Esophagus muscularis mucosa (tissue), 4 donors: ENCODE results near the gene TDRD7. TPM values are rescaled to one million over a fixed set of nuclear protein-coding genes. Genes with fewer than 3 reads are reported as not detected.
A peak's percentile ranks its signal among the peaks of the same experiment; 100 is the strongest.

ENCODE experiments used
- DNase-seq: peaks from one replicate; pipeline ENCODE4 v3.0.0-alpha.2; 2017; ENCODE audit errors: extremely low spot score
- H3K27ac ChIP-seq, 4 donors: fragments of 200-600 bp; sonication (generic); replicated peaks in 1 of 4; 1 replicate in 3 of 4; 2 replicates in 1 of 4; pipeline ENCODE4 v1.5.1; 2016 to 2019; ENCODE audit warnings: mild to moderate bottlenecking in 1 of 4
- H3K27me3 ChIP-seq, 4 donors: fragments of 200-600 bp; sonication (generic); one replicate each; pipeline versions ENCODE4 v1.5.1 to v1.6.0; 2016 to 2019
- H3K36me3 ChIP-seq, 4 donors: fragments of 200-600 bp; sonication (generic); one replicate each; pipeline ENCODE4 v1.5.1; 2016 to 2019
- H3K4me1 ChIP-seq, 4 donors: fragments of 200-600 bp; sonication (generic); one replicate each; pipeline ENCODE4 v1.5.1; 2016 to 2019
- H3K4me3 ChIP-seq, 4 donors: fragments of 200-600 bp; sonication (generic); 1 replicate in 2 of 4; 2 replicates in 2 of 4; pipeline ENCODE4 v1.5.1; 2016 to 2019; ENCODE audit warnings: mild to moderate bottlenecking in 4 of 4, moderate library complexity in 1 of 4
- H3K9me3 ChIP-seq, 4 donors: fragments of 200-600 bp; sonication (generic); 1 replicate in 3 of 4; 2 replicates in 1 of 4; pipeline ENCODE4 v1.5.1; 2016 to 2019
- CTCF ChIP-seq, 3 experiments: fragments of 200-600 bp in 2 of 3; fragments of 450-650 bp in 1 of 3; sonication (generic) in 2 of 3; IDR thresholded peaks; one replicate each; pipeline ENCODE4 v1.5.1; 2017 to 2019; ENCODE audit warnings: antibody characterized with exemption in 3 of 3, mild to moderate bottlenecking in 2 of 3, moderate library complexity in 1 of 3
- EP300 ChIP-seq: sonication (generic); formaldehyde crosslinking; IDR thresholded peaks from one replicate; pipeline ENCODE4 v1.6.1; 2017; ENCODE audit warnings: antibody characterized with exemption
- POLR2A ChIP-seq: fragments of 450-650 bp; IDR thresholded peaks from one replicate; pipeline ENCODE4 v1.6.1; 2017; ENCODE audit warnings: antibody characterized with exemption, moderate library complexity, mild to moderate bottlenecking, low read depth
- POLR2AphosphoS5 ChIP-seq, 2 donors: sonication (generic); formaldehyde crosslinking; IDR thresholded peaks; one replicate each; pipeline ENCODE4 v1.6.1; 2017; ENCODE audit warnings: antibody characterized with exemption in 2 of 2
- WGBS: methylation state at CpG from one replicate; pipeline ENCODE4 v1.1.5; 2018; 5-methylcytosine and 5-hydroxymethylcytosine counted together
- intact Hi-C: fragments of 100-400 bp; cut with DNase I; formaldehyde crosslinking; loops from one replicate; pipeline ENCODE4 v1.15.1; 2023
- total RNA-seq, 4 donors: library from RNA; depleted of rRNA; stranded (reverse); fragments of >200 nt; gene quantifications; one replicate each; pipeline versions ENCODE4 v1.1.0 to v1.2.1, GENCODE V29; 2016

The TDRD7 gene
- total RNA-seq, 4 donors from 2014 or later, result 15.4 to 22.9 (median 16.4) TPM

DNA sequence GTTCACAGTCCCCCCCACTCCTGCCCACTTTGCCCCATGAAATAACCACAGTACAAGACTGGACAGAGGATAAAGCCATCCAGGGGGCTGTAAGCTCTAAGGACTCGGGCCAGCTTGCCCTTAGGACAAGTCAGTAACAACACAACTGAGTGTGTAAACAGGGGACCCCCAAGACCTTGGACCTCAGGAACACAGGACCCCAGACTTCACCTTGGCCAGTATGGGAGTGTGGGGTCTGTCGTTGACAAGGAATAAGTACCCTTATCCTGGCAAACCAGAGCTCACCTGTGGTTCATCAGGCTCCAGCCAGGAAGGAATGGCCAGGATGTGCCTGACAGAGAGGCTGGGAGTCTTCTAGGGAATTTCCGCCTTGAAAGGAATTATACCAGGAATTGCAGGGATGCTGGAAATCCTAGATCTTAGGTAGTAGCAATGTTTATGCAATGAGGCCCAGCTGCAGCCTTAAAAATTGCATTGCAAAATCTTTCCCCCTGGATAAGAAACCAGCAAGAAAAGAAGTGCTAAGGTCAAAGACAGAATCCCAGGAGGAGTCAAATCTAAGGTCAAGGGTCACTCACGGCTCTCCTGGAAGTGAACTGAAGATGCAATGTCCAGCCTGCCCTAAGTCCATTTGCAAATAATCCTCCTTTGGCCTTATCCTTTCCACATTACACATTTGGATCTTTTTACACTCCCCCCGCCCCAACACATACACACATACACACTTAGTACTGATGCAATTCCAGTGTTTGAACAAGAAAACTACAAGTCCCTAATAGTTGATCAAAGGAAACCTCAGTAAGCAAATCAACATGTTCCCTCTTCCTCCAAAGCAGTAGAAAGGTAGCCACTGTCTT is 27.3 kb upstream of the TDRD7 start:
- TF ChIP-seq POLR2AphosphoS5 (IDR thresholded peaks at IDR 0.05), result no peak
- no peak for TF ChIP-seq EP300
- H3K36me3 ChIP-seq, result peaks cover 0 to 18% (median 6%) of the 10 kb centered on the region in 4 donors
- H3K27me3 ChIP-seq, result peaks cover 0 to 41% (median 4%) of the 10 kb centered on the region in 4 donors
- H3K4me1 ChIP-seq, result peaks cover 3 to 9% (median 7%) of the 10 kb centered on the region in 4 donors
- H3K27ac ChIP-seq, result no peak overlapping the region
- H3K9me3 ChIP-seq, result no peaks in the 10 kb centered on the region
- 66% methylated on average over 4 of the region's 5 CpGs for WGBS
- intact Hi-C loops, result no loop called here
- no peak for DNase-seq
- H3K4me3 ChIP-seq, result no peak overlapping the region

- Histone ChIP-seq H3K4me3 (no peak overlapping the region), H3K27me3 (peaks cover 0 to 51% (median 4%) of the 10 kb centered on the region in 4 donors), H3K36me3 (peaks cover 0 to 9% (median 0%) of the 10 kb centered on the region in 4 donors), H3K4me1 (peaks cover 3 to 9% (median 7%) of the 10 kb centered on the region in 4 donors), H3K9me3 (no peaks in the 10 kb centered on the region), H3K27ac (no peak overlapping the region)
- intact Hi-C loops, result no loop called here
- TF ChIP-seq CTCF (IDR thresholded peaks at IDR 0.05) (no peak), POLR2A (no peak), POLR2AphosphoS5 (IDR thresholded peaks at IDR 0.05) (no peak), EP300 (no peak)
- 91% methylated on average over 11 of the region's 15 CpGs for WGBS
- DNase-seq, result no peak
These were observed 26.2 kb upstream of the TDRD7 start for GRCh38 chr9:97385626-97386264.

GRCh38 chr9:97386265-97386633 is 25.6 kb upstream of the TDRD7 start:
- WGBS, result 70% methylated on average over 1 of the region's 1 CpG
- Histone ChIP-seq H3K27me3 (peaks cover 0 to 51% (median 4%) of the 10 kb centered on the region in 4 donors), H3K27ac (no peak overlapping the region), H3K4me3 (no peak overlapping the region), H3K36me3 (peaks cover 0 to 4% (median 0%) of the 10 kb centered on the region in 4 donors), H3K4me1 (peaks cover 3 to 9% (median 7%) of the 10 kb centered on the region in 4 donors), H3K9me3 (no peaks in the 10 kb centered on the region)
- no peak for TF ChIP-seq POLR2AphosphoS5 (IDR thresholded peaks at IDR 0.05)
- no peak for TF ChIP-seq CTCF (IDR thresholded peaks at IDR 0.05)
- TF ChIP-seq POLR2A, result no peak
- TF ChIP-seq EP300, result no peak
- intact Hi-C loops, result no loop called here
- no peak for DNase-seq

GRCh38 chr9:97386733-97387503 is 25.0 kb upstream of the TDRD7 start:
- WGBS, result 5% methylated on average over 16 of the region's 30 CpGs
- no peak for TF ChIP-seq POLR2A
- TF ChIP-seq CTCF (IDR thresholded peaks at IDR 0.05), result peak; percentile 70 to 92 (median 72)
- no peak for TF ChIP-seq EP300
- TF ChIP-seq POLR2AphosphoS5 (IDR thresholded peaks at IDR 0.05), result no peak
- Histone ChIP-seq H3K4me1 (peaks cover 3 to 9% (median 7%) of the 10 kb centered on the region in 4 donors), H3K36me3 (no peaks in the 10 kb centered on the region), H3K27ac (no peak overlapping the region), H3K27me3 (peaks cover 0 to 51% (median 4%) of the 10 kb centered on the region in 4 donors), H3K9me3 (no peaks in the 10 kb centered on the region), H3K4me3 (peak overlapping the region in 1 of 4 donors; percentile 14)
- DNase-seq, result no peak
- intact Hi-C loops, result no loop called here

GRCh38 chr9:97387504-97387886 is 24.4 kb upstream of the TDRD7 start:
- peaks cover 0 to 51% (median 4%) of the 10 kb centered on the region in 4 donors for H3K27me3 ChIP-seq
- peaks cover 3 to 9% (median 7%) of the 10 kb centered on the region in 4 donors for H3K4me1 ChIP-seq
- intact Hi-C loops, result no loop called here
- peak overlapping the region in 1 of 4 donors; percentile 14 for H3K4me3 ChIP-seq
- no peaks in the 10 kb centered on the region for H3K9me3 ChIP-seq
- DNase-seq, result no peak
- H3K36me3 ChIP-seq, result no peaks in the 10 kb centered on the region
- WGBS, result 26% methylated on average over 3 of the region's 13 CpGs
- no peak overlapping the region for H3K27ac ChIP-seq
- TF ChIP-seq POLR2AphosphoS5 (IDR thresholded peaks at IDR 0.05) (no peak), EP300 (no peak), CTCF (IDR thresholded peaks at IDR 0.05) (no peak), POLR2A (no peak)
